HG02571 (cell line): Measurements from ENCODE around the gene CUX1.
"Not testable (repeated sequence)": the region's sequence is repeated elsewhere in the genome, so short reads cannot be mapped to it uniquely, and the experiment has no call there.

Experiments used
- ATAC-seq: cut with Tn5 transposase; IDR thresholded peaks from one replicate; pipeline ENCODE4 v1.9.1; 2021; ENCODE audit warnings: mild to moderate bottlenecking, moderate library complexity; ENCODE audit not compliant: unreplicated experiment

The CUX1 gene

GRCh38 chr7:101913851-101914250 is 96.4 kb downstream of the CUX1 start:
- ATAC-seq: no peak

GRCh38 chr7:101915000-101915399 is 97.6 kb downstream of the CUX1 start:
- ATAC-seq: no peak

GRCh38 chr7:101916041-101916800 is 98.8 kb downstream of the CUX1 start:
- ATAC-seq: no peak

GRCh38 chr7:101916876-101917275 is 99.5 kb downstream of the CUX1 start:
- ATAC-seq: no peak

- no peak for ATAC-seq
Observed at GRCh38 chr7:101917566-101917965, 100.1 kb downstream of the CUX1 start.

- no peak for ATAC-seq
Observed at GRCh38 chr7:101918426-101918825, 101.0 kb downstream of the CUX1 start.

GRCh38 chr7:101919363-101920115 is 102.1 kb downstream of the CUX1 start:
- no peak for ATAC-seq

GRCh38 chr7:101921061-101921460 is 103.6 kb downstream of the CUX1 start:
- ATAC-seq: no peak

- not testable (repeated sequence) for ATAC-seq
Observed at GRCh38 chr7:101921546-101922489, 104.4 kb downstream of the CUX1 start.

- no peak for ATAC-seq
Observed at GRCh38 chr7:101922631-101923601, 105.5 kb downstream of the CUX1 start.

- no peak for ATAC-seq
Observed at GRCh38 chr7:101923602-101923985, 106.2 kb downstream of the CUX1 start.

- no peak for ATAC-seq
Observed at GRCh38 chr7:101924171-101924570, 106.7 kb downstream of the CUX1 start.

GRCh38 chr7:101926265-101926664 is 108.8 kb downstream of the CUX1 start:
- ATAC-seq: no peak

- no peak for ATAC-seq
Observed at GRCh38 chr7:101927389-101927788, 110.0 kb downstream of the CUX1 start.

GRCh38 chr7:101927802-101928201 is 110.4 kb downstream of the CUX1 start:
- no peak for ATAC-seq

GRCh38 chr7:101929256-101929655 is 111.8 kb downstream of the CUX1 start:
- ATAC-seq: no peak

GRCh38 chr7:101929911-101930310 is 112.5 kb downstream of the CUX1 start:
- ATAC-seq: not testable (repeated sequence)

- ATAC-seq: no peak
Observed at GRCh38 chr7:101932083-101932482, 114.7 kb downstream of the CUX1 start.

GRCh38 chr7:101933028-101933427 is 115.6 kb downstream of the CUX1 start:
- ATAC-seq: no peak

GRCh38 chr7:101933688-101934121 is 116.3 kb downstream of the CUX1 start:
- ATAC-seq: no peak
